ENCODE measurements around the gene COQ7.

DNA sequence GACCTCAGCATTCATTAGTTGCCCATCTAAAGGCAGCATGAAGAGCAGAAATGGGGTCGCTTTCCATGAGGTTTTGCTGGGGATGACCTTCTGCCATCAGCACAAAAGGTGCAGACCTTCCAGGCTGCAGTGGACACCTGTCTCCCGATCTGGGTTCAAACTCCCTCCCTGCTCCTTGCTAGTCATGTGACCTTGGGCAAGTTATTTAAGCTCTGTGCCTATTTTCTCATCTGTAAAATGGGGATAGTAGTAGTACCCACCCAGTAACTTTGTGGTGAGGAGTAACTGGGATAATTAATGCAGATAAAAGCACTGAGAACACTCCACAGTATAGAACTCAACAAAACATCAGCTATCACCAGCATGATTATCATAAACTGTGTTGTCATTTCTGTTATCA, 21.4 kb upstream of the COQ7 start:
- TF ChIP-seq, protein P1, sequence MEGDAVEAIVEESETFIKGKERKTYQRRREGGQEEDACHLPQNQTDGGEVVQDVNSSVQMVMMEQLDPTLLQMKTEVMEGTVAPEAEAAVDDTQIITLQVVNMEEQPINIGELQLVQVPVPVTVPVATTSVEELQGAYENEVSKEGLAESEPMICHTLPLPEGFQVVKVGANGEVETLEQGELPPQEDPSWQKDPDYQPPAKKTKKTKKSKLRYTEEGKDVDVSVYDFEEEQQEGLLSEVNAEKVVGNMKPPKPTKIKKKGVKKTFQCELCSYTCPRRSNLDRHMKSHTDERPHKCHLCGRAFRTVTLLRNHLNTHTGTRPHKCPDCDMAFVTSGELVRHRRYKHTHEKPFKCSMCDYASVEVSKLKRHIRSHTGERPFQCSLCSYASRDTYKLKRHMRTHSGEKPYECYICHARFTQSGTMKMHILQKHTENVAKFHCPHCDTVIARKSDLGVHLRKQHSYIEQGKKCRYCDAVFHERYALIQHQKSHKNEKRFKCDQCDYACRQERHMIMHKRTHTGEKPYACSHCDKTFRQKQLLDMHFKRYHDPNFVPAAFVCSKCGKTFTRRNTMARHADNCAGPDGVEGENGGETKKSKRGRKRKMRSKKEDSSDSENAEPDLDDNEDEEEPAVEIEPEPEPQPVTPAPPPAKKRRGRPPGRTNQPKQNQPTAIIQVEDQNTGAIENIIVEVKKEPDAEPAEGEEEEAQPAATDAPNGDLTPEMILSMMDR (IDR thresholded peaks at IDR 0.05): no peak
- TF ChIP-seq POLR2A (IDR thresholded peaks at IDR 0.05): no peak
